ENCODE data around the gene TEX14.
A peak's percentile ranks its signal among the peaks of the same experiment; 100 is the strongest.

TEX14 gene

GRCh38 chr17:58648236-58648635 lies 43.6 kb downstream of the TEX14 start:
- no peak for DNase-seq (ENCODE audit: low spot score)

- DNase-seq (ENCODE audit: low spot score), result no peak
Measured at GRCh38 chr17:58643147-58643546, 48.7 kb downstream of the TEX14 start.

GRCh38 chr17:58641887-58642311 lies 49.9 kb downstream of the TEX14 start:
- no peak for DNase-seq (ENCODE audit: low spot score)

- DNase-seq (ENCODE audit: low spot score), result no peak
Measured at GRCh38 chr17:58640202-58640601, 51.6 kb downstream of the TEX14 start.

GRCh38 chr17:58639681-58640080 lies 52.2 kb downstream of the TEX14 start:
- no peak for DNase-seq (ENCODE audit: low spot score)

- no peak for DNase-seq (ENCODE audit: low spot score)
Measured at GRCh38 chr17:58637011-58637570, 54.8 kb downstream of the TEX14 start.

- DNase-seq (ENCODE audit: low spot score), result no peak
Measured at GRCh38 chr17:58632324-58633314, 59.2 kb downstream of the TEX14 start.

- DNase-seq (ENCODE audit: low spot score), result peak; percentile 82
Measured at GRCh38 chr17:58631523-58632323, 60.1 kb downstream of the TEX14 start.

- no peak for DNase-seq (ENCODE audit: low spot score)
Measured at GRCh38 chr17:58630883-58631522, 60.8 kb downstream of the TEX14 start.

GRCh38 chr17:58626905-58627304 lies 64.9 kb downstream of the TEX14 start:
- DNase-seq (ENCODE audit: low spot score), result no peak

- no peak for DNase-seq (ENCODE audit: low spot score)
Measured at GRCh38 chr17:58624751-58625150, 67.1 kb downstream of the TEX14 start.

- DNase-seq (ENCODE audit: low spot score), result no peak
Measured at GRCh38 chr17:58621174-58621573, 70.7 kb downstream of the TEX14 start.

GRCh38 chr17:58618336-58618735 lies 73.5 kb downstream of the TEX14 start:
- no peak for DNase-seq (ENCODE audit: low spot score)

- no peak for DNase-seq (ENCODE audit: low spot score)
Measured at GRCh38 chr17:58617563-58617962, 74.3 kb downstream of the TEX14 start.

- DNase-seq (ENCODE audit: low spot score), result no peak
Measured at GRCh38 chr17:58615768-58616659, 75.8 kb downstream of the TEX14 start.

- no peak for DNase-seq (ENCODE audit: low spot score)
Measured at GRCh38 chr17:58614859-58615459, 76.9 kb downstream of the TEX14 start.

- no peak for DNase-seq (ENCODE audit: low spot score)
Measured at GRCh38 chr17:58611331-58611730, 80.5 kb downstream of the TEX14 start.

GRCh38 chr17:58606934-58607333 lies 84.9 kb downstream of the TEX14 start:
- DNase-seq (ENCODE audit: low spot score), result no peak

- no peak for DNase-seq (ENCODE audit: low spot score)
Measured at GRCh38 chr17:58605986-58606385, 85.9 kb downstream of the TEX14 start.

GRCh38 chr17:58605470-58605869 lies 86.4 kb downstream of the TEX14 start:
- DNase-seq (ENCODE audit: low spot score), result no peak

GRCh38 chr17:58601976-58602375 lies 89.9 kb downstream of the TEX14 start:
- no peak for DNase-seq (ENCODE audit: low spot score)
